H1 (cell line): ENCODE measurements around the gene RUFY3. TPM values are rescaled to one million over a fixed set of nuclear protein-coding genes. Genes with fewer than 3 reads are reported as not detected.

Experiments used
- CREB1 ChIP-seq: IDR thresholded peaks from 2 replicates; pipeline ENCODE4 v1.6.1; 2012; ENCODE audit warnings: inconsistent platforms
- RXRA ChIP-seq: IDR thresholded peaks from 2 replicates; pipeline ENCODE4 v1.6.1; 2011; ENCODE audit warnings: low read depth, mild to moderate bottlenecking, low read length, moderate library complexity; ENCODE audit not compliant: insufficient read depth
- SP4 ChIP-seq: IDR thresholded peaks from 2 replicates; pipeline ENCODE4 v1.6.1; 2012; ENCODE audit warnings: low read length, inconsistent platforms
- TCF12 ChIP-seq: IDR thresholded peaks from 2 replicates; pipeline ENCODE4 v1.6.1; 2011; ENCODE audit warnings: low read depth, mild to moderate bottlenecking, low read length
- polyA plus RNA-seq, 7 experiments: library from polyadenylated mRNA; depleted of rRNA in 3 of 7; stranded (reverse) in 5 of 7; unstranded in 2 of 7; fragments of >200 nt in 5 of 7; fragments of 200-250 nt in 2 of 7; gene quantifications; 1 replicate in 5 of 7; 2 replicates in 1 of 7; 4 replicates in 1 of 7; pipeline versions ENCODE4 v1.2.1 to v1.2.3, GENCODE V29; 2011 to 2013; ENCODE audit warnings: missing spikeins in 2 of 7, mixed read lengths in 2 of 7
- total RNA-seq: library from RNA; stranded (reverse); fragmentation: NEBNext Ultra II Directional; extraction: Animal tissue kit (Norgen Biotek cat#: 25700); gene quantifications from 2 replicates; pipeline ENCODE4 v1.2.1, GENCODE V29; 2021
- TF ChIP-seq, protein P1 (sequence below): IDR thresholded peaks from 2 replicates; pipeline ENCODE4 v1.6.1; 2012; ENCODE audit warnings: low read length, inconsistent platforms

Gene RUFY3
- total and polyA plus RNA-seq, 2 of the 8 experiments (the other 6 are each of a cell fraction or from before 2014, with no cell fraction given) = 7.8 to 33.1 TPM

DNA sequence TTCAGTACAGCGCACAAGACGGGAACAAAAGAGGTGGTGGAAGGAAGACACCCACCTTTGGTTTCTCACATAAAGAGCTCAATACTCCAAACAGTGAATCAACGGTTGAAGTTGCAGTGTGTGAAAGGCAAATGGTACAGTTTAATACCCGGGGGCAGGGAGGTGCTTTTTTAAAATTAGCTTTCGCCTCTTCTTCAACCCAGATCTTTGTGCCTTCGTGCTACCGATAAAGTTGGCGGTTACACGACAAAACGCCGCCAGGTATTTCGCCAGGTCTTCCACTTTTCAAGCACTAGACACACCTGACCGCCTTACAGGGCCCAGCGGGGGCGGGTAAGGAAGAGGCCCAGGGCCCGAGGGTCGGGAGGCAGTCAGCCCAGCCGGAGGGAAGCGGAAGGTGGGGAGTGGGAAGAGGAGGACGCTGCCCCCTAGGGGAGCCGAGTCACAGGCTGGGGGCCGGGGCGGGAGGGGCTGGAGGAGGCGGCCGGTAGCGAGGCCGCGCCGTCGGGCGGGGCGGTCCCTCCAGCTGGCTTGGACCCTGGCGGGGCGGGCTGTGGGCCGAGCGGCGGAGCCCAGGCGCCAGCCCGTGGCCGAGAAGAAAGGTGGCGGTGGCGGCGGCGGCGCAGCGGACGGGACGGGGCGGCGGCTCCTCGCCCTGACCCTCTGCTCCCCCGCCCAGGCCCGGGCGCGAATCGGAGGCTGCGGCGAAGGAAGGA lies 17.4 kb upstream of the RUFY3 start (continued):
- TF ChIP-seq RXRA (no peak), SP4 (no peak), TCF12 (no peak), CREB1 (peak; percentile 61)
- TF ChIP-seq, protein P1, sequence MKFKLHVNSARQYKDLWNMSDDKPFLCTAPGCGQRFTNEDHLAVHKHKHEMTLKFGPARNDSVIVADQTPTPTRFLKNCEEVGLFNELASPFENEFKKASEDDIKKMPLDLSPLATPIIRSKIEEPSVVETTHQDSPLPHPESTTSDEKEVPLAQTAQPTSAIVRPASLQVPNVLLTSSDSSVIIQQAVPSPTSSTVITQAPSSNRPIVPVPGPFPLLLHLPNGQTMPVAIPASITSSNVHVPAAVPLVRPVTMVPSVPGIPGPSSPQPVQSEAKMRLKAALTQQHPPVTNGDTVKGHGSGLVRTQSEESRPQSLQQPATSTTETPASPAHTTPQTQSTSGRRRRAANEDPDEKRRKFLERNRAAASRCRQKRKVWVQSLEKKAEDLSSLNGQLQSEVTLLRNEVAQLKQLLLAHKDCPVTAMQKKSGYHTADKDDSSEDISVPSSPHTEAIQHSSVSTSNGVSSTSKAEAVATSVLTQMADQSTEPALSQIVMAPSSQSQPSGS = no peak
